ENCODE data around the gene ERG. TPM values are rescaled to one million over a fixed set of nuclear protein-coding genes. Genes with fewer than 3 reads are reported as not detected.

The ERG gene
- total and polyA plus RNA-seq, 2 of the 13 experiments (the other 11 are each of a cell fraction or from before 2014, with no cell fraction given): not detected

DNA sequence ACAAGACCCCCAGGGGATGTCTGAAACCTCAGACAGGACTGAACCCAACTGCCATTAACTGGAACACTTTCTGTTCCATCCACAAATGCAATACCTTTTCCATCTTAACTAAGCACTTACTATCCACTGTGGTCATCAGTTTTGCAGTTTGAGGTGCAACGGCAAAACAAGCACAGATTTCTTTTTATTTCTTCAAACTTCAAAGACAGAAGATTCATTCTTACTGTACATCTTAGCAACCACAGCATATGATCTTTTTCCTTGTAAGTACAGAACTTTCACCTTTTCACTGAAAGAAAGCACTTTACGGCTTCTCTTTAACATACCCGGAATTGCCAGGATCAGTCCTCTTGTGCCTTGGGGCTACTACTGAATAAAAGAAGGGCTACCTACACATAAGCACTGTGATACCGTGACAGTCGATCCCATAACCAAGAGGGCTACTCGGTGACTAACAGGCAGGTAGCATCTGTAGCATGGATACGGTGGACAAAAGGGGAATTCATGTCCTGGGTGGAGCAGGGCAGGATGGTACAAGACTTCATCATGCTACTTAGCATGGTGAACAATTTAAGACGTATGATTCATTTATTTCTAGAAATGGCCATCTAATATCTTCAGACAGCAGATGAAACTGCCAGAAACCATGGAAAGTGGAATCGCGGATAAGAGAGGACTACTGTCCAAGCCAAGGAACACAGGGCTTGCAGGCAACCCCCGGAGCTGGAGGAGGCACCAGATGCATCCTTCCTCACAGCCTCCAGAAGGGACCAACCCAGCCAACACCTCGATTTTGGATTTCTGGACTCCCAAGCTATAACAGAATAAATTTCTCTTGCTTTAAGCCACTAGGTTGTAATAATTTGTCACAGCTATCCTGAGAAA is 18.4 kb downstream of the ERG start:
- Histone ChIP-seq H3K27me3 (ENCODE audit: control insufficient read depth in 1 of 2, insufficient read depth in 2 of 2, low read length in 2 of 2) (no peaks in the 10 kb centered on the region; a peak in 1 of 5 replicates), H3K36me3 (replicated peaks in 1 of 2; ENCODE audit: control insufficient read depth in 1 of 2, insufficient read depth in 2 of 2, low read length in 2 of 2) (no peaks in the 10 kb centered on the region), H4K20me1 (ENCODE audit: insufficient read depth, low read length) (no peaks in the 10 kb centered on the region), H3K27ac (ENCODE audit: extremely low read length, insufficient read depth, low read length) (no peak overlapping the region), H3K9me3 (ENCODE audit: low read length) (no peaks in the 10 kb centered on the region), H3K4me1 (ENCODE audit: insufficient read depth, low read length) (no peaks in the 10 kb centered on the region), H3K79me2 (ENCODE audit: insufficient read depth, low read length) (no peaks in the 10 kb centered on the region), H3K9ac (ENCODE audit: insufficient read depth, low read depth, low read length) (no peak overlapping the region), H3K4me2 (ENCODE audit: low read depth, low read length) (no peak overlapping the region), H3K4me3 (replicated peaks in 1 of 3; ENCODE audit: insufficient read depth in 1 of 3, low read depth in 2 of 3, low read length in 3 of 3) (no peak overlapping the region), H2AFZ (ENCODE audit: low read length) (no peak overlapping the region)
- ChIA-PET POLR2A (no interaction called here), CTCF (ENCODE audit: low intra/inter-chr PET ratio, low total read pairs) (no interaction called here)
- DNase-seq (ENCODE audit: low spot score) (no peak), ATAC-seq (no peak), FAIRE-seq (no peak)
- intact Hi-C loops (cut with micrococcal nuclease; ENCODE audit: unreplicated experiment) (no loop called here), in situ Hi-C loops (cut with HindIII; ENCODE audit: extremely low pct_ligation_motif_present, low pct_unique_long_range_greater_than_20kb) (no loop called here)
- 35% methylated on average over 10 of the region's 12 CpGs for WGBS (ENCODE audit: low lambda C conversion rate)
- no TSS peak for BruUV-seq (replicated peaks)
- TF ChIP-seq EHMT2 (IDR thresholded peaks at IDR 0.05; ENCODE audit: borderline replicate concordance, low read depth, low read length): no peak
- TF ChIP-seq FIP1L1 (IDR thresholded peaks at IDR 0.05; ENCODE audit: borderline replicate concordance, insufficient read depth, low read depth, low read length): no peak

DNA sequence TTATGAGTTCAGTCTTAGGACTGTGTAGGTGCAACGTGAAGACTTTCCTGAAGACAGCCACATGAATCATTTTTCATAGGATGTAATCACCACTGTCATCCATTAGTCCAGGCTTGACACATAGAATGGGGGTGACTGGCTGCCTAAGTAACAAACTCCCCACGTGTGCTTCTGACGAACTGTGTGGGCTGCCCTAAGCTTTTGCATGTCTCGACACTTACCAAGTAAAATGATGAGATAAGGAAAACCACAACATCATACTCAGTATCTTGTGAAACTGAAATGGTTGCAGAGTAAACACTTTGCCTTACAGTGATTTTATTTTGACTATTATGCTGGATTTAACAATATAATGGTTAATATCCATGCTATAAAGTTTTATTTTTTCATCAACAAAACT is 19.5 kb downstream of the ERG start:
- Histone ChIP-seq H3K9me3 (ENCODE audit: low read length) (no peaks in the 10 kb centered on the region), H3K4me3 (replicated peaks in 1 of 3; ENCODE audit: insufficient read depth in 1 of 3, low read depth in 2 of 3, low read length in 3 of 3) (no peak overlapping the region), H4K20me1 (ENCODE audit: insufficient read depth, low read length) (no peaks in the 10 kb centered on the region), H3K4me1 (ENCODE audit: insufficient read depth, low read length) (no peaks in the 10 kb centered on the region), H2AFZ (ENCODE audit: low read length) (no peak overlapping the region), H3K79me2 (ENCODE audit: insufficient read depth, low read length) (no peaks in the 10 kb centered on the region), H3K4me2 (ENCODE audit: low read depth, low read length) (no peak overlapping the region), H3K9ac (ENCODE audit: insufficient read depth, low read depth, low read length) (no peak overlapping the region), H3K27ac (ENCODE audit: extremely low read length, insufficient read depth, low read length) (no peak overlapping the region), H3K36me3 (replicated peaks in 1 of 2; ENCODE audit: control insufficient read depth in 1 of 2, insufficient read depth in 2 of 2, low read length in 2 of 2) (no peaks in the 10 kb centered on the region), H3K27me3 (ENCODE audit: control insufficient read depth in 1 of 2, insufficient read depth in 2 of 2, low read length in 2 of 2) (no peaks in the 10 kb centered on the region)
- WGBS (ENCODE audit: low lambda C conversion rate): 4% methylated on average over 4 of the region's 4 CpGs
- CTCF ChIA-PET (ENCODE audit: low intra/inter-chr PET ratio, low total read pairs): no interaction called here
- POLR2A ChIA-PET: no interaction called here
- FAIRE-seq: no peak
- intact Hi-C loops (cut with micrococcal nuclease; ENCODE audit: unreplicated experiment): no loop called here
- no peak for DNase-seq (ENCODE audit: low spot score)
- in situ Hi-C loops (cut with HindIII; ENCODE audit: extremely low pct_ligation_motif_present, low pct_unique_long_range_greater_than_20kb): no loop called here
- BruUV-seq (replicated peaks): no TSS peak
- ATAC-seq: no peak
- TF ChIP-seq ELK4 (CRISPR knock-in tag; IDR thresholded peaks at IDR 0.05; ENCODE audit: borderline replicate concordance) (no peak), AKAP8 (CRISPR knock-in tag; IDR thresholded peaks at IDR 0.05) (no peak), ZNF605 (CRISPR knock-in tag; IDR thresholded peaks at IDR 0.05) (no peak), CENPX (CRISPR knock-in tag; IDR thresholded peaks at IDR 0.05) (no peak), RBM39 (IDR thresholded peaks at IDR 0.05; ENCODE audit: low read depth, low read length, poor library complexity, severe bottlenecking) (no peak), ARNTL (CRISPR knock-in tag; IDR thresholded peaks at IDR 0.05) (no peak), PHF8 (CRISPR knock-in tag; IDR thresholded peaks at IDR 0.05) (no peak), ZKSCAN1 (IDR thresholded peaks at IDR 0.05; ENCODE audit: low read length) (no peak), EP300 (IDR thresholded peaks at IDR 0.05; ENCODE audit: low read depth in 2 of 2, low read length in 2 of 2) (no peak), EP300 (CRISPR knock-in tag; IDR thresholded peaks at IDR 0.05; ENCODE audit: borderline replicate concordance) (no peak), ZNF546 (CRISPR knock-in tag; conservative IDR thresholded peaks at IDR 0.05) (no peak), ZNF652 (CRISPR knock-in tag; IDR thresholded peaks at IDR 0.05; ENCODE audit: borderline replicate concordance, low read depth) (no peak)
- TF ChIP-seq, protein P1, sequence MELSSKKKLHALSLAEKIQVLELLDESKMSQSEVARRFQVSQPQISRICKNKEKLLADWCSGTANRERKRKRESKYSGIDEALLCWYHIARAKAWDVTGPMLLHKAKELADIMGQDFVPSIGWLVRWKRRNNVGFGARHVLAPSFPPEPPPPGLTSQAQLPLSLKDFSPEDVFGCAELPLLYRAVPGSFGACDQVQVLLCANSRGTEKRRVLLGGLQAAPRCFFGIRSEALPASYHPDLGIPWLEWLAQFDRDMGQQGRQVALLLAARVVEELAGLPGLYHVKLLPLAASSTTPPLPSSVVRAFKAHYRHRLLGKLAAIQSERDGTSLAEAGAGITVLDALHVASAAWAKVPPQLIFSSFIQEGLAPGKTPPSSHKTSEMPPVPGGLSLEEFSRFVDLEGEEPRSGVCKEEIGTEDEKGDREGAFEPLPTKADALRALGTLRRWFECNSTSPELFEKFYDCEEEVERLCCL (CRISPR knock-in tag; IDR thresholded peaks at IDR 0.05; ENCODE audit: borderline replicate concordance): no peak

Data from HepG2 (cell line).